ENCODE results near the gene FRMD4B.

Gene FRMD4B

GRCh38 chr3:69403454-69403853 is 17.6 kb upstream of the FRMD4B start:
- DNase-seq: no peak

DNA sequence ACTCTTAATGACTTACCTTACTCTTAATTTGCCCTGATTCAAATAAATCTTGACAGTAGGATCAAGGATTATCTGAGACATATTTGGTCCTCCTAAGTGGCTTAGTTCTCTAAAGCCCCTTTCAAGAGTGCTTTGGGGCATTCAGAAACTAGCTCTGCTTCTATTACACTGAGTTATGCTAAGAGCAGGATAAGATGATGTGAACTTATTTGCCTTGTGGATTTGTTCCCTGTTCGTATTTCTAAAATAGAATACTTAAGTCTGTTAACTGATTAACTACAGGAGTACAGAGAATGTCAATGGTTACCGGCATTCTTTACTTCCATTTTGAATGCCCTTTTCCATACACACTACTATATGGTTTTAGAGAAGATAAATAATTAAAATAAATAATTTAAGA is 14.8 kb upstream of the FRMD4B start:
- DNase-seq: no peak

- no peak for DNase-seq
Observed at GRCh38 chr3:69392850-69393249, 7.0 kb upstream of the FRMD4B start.

DNA sequence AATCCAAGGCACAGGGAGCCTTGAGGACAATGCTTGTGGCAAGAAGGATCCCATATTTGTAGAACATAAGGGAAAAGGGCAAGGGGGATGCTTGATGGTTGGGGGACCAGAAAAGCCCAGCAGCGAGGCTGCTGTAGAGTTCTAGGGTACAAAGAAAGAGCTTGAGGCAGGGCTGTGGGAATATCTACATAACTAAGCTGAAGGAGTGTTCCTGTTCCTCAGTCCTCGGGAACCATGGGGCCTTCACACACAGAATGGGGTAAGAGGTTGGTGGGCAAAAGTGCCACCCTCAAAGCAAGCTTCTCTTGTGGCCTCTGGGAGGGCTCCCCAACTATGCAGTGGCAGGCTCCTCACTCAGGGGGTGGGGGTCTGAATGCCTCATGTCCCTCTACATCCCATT is 6.5 kb upstream of the FRMD4B start:
- no peak for DNase-seq

GRCh38 chr3:69391554-69391953 is 5.7 kb upstream of the FRMD4B start:
- DNase-seq: no peak

- DNase-seq: no peak
Observed at GRCh38 chr3:69390771-69391170, 4.9 kb upstream of the FRMD4B start.

GRCh38 chr3:69389520-69390248 is 3.8 kb upstream of the FRMD4B start:
- no peak for DNase-seq

DNA sequence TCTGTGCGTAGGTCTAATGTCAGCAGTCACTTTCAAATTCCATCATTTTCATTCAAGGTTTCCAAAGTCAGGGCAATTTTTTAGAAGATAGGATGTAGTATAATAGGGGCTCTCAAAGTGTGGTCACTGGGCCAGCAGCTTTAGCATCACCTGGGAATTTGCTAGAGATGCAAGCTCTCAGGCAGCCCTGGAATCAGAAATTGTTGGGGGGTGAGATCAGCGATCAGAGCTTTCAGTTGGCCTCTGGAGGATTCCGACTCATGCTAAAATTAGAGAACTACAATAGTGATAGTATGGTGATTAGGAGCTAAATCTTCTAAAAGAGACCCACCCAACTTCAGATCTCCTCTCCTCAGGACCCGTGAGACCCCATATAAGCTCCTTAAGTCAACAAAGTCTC is 2.4 kb upstream of the FRMD4B start:
- no peak for DNase-seq

DNA sequence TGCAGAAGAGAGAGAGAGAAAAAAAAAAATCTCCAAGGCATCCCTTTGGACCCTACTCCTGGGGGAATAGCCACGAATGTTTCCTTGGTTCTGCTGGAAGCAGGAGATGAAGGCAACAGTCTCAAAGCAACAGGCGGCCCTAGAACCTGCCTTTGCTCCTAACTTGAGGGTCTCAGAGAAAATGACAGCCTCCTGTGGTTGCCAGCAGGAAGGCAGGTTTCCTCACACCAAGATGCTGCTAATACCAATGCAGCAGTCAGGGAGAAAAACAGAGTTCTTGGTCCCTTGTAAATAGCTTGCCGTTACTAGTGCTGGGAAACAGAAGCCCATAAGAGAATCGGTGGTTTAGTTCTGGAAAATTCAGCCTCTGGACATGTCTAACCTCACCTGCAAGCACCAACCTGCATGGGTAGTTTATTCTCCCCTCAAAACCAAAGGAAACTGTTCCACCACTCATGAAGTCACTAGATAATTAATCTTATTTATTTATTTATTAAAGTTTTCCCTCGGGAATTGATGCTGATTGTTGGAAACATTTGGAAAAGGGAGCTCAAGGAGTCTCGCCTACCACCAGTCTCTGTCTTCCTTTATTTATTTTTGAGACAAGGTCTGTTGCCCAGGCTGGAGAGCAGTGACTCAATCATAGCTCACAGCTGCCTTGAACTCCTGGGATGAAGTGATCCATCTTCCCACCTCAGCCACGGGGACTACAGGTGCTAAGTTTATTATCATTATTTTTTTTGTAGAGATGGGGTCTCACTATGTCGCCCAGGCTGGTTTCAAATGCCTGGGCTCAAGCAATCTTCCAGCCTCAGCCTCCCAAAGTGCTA is 883 bp upstream of the FRMD4B start:
- no peak for DNase-seq

GRCh38 chr3:69385123-69385722 is 665 bp downstream of the FRMD4B start:
- no peak for DNase-seq

DNA sequence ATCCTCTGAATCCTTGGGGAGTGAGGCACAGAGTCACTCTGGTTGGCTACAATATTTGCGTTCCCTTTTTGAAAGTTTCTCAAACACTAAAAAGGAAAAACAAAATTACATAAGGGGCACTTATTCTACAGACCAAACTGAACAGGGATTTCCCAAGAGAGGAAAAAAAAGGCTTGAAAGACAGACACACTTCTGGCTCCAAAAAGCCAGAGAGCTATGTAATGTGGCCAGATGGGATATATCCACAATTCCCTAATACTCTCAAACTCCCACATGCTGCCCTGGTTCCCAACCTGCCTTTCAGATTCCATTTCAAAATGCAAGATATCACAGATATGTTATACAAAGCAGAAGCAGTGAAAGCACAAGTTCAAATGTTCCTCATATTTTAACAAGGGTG is 1.6 kb downstream of the FRMD4B start:
- no peak for DNase-seq

DNA sequence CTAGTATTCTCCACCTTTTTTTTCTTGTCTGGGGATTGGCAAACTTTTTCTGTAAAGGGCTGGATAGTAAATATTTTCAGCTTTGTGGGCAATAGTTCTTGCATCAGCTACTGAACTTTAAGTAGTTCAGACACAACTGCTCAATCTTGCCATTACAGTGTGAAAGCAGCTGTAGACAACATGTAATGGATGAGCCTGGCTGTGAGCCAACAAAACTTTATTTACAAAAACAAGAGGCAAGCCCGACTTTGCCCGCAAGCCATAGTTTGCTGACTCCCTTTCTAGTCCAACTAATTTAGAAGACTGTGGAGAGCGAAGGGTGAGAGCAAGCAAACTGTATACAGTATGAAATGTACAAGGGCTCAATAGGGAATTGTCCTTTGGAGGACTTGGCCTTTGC is 6.2 kb downstream of the FRMD4B start:
- no peak for DNase-seq

DNA sequence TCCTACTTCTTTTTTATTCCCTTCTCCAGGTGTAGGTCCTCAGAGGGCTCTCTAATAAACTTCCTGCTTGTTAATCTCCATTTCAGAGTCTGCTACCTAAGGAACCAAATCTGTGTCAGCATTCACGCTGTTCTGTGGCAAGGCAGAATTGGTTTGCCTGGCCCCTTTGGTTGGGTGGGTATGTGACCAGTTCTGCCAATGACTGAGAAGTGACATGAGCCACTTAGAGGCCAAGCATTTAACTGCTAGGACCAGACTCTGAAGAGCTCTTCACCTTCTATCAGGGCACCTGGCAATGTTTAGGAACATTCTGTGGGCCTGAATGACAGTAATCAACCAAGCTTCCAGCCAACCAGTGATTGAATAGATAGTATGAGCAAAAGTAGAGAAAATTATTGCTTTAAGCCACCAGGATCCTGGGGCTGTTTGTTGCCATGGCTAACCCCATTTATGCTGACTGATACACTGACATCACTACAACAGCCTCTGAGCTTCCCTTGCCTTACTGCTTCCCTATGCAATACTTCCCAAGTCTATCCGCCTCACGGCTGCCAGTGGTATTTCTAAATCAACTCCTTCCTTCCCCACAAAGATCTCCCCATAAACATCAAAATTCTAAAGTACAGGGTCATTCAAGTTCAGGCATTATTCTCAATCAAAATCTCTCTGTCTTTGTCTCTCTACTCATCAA is 7.6 kb downstream of the FRMD4B start:
- DNase-seq: no peak

GRCh38 chr3:69377262-69377661 is 8.6 kb downstream of the FRMD4B start:
- no peak for DNase-seq

GRCh38 chr3:69376731-69377130 is 9.2 kb downstream of the FRMD4B start:
- no peak for DNase-seq

GRCh38 chr3:69371816-69372215 is 14.1 kb downstream of the FRMD4B start:
- no peak for DNase-seq

GRCh38 chr3:69370901-69371301 is 15.0 kb downstream of the FRMD4B start:
- DNase-seq: no peak

DNA sequence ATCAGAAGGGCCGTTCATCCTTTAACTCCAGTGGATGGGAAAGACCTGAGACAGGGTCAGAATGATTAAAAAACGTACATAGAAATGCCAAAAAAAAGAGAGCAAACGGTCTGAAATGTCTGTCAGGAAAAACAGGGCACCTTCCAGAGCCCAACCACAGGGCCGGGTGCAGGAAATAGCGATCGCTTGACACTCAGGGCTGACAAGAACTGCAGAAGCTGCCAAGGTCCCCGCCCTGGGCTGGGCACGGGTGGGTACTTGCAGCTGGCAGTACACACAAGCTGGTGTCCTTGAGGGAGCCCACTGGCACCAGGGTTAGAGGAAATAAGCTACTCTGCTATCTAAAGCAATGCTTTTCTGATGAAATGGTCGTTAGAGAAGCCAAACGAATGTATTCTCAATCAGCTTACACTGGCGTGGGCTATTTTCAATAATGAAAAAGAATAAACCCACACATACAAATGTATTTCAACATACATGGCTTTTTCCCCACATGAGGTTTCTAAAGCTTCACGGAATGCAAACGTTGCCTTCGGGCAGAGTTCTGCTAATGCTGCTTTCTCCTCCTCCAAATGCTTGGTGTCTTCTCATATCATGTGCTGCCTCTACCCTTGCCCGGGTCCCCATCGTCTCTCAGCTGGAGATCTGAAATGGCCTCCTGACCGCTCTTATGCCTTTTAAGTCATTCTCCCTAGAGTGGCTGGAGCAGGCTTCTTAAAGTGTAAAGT is 15.6 kb downstream of the FRMD4B start:
- peak; percentile 2 for DNase-seq

DNA sequence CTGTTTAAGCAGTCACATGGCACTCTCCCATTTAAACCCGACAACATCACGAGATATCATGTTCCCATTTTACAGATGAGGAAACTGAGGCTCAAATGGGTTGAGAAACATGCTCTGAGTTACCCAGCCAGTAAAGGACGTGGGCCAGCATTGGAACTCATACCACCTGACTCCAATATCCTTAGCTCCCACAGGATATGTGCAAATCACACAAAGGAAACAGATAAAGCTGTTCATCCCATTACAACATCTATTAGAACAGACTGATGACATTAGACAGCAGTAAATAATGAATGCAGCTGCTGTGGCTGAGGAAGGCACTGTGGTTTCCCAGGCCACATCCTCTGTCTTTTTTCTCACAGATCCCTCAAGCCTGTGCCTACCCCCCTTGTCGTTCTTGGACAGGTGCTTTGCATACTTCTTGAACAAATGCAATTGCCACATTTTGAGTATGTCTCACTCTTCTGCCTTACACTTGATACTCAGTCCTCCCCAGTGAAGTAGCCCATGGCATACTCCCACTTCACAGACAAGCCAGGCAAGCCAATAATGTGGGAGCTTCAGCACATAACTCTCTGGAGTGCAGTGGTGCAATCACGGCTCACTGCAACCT is 17.7 kb downstream of the FRMD4B start:
- peak; percentile 24 for DNase-seq

DNA sequence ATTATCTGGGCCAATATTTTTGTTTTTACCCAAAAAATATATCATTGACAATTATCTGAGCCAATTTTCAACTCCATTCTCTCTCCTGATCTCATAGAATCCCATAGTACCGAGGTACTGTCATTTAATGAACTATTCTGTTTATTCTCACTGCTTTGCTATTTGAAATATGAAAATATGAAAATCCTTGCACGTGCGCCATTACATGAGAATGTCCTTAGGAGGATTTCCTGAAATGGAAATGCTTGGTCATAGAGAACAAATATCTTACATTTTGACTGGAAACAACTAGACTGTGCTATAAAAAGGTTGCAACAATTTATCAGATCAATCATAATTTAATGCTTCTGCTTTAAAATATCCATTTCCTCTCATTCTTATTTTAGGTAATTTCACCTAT is 18.3 kb downstream of the FRMD4B start:
- DNase-seq: no peak

DNA sequence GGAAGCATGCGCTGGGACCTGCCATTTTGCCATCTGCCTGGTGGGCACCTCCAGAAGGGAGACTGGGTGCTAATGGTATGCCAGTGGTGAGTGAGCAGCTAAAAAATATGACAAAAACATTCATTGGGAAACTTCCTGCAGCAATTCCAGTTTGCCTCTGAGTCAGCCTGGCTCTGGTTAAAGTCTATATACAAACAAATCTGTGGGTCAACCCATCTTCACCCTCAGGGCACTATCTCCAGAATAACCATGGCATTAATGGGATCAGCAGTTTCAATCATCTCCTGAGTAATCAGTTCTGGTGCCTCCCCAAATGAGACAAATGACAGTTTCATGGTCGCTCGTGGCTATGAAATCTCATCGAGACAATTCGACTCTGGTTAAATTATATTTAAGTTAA is 21.5 kb downstream of the FRMD4B start:
- DNase-seq: no peak

DNA sequence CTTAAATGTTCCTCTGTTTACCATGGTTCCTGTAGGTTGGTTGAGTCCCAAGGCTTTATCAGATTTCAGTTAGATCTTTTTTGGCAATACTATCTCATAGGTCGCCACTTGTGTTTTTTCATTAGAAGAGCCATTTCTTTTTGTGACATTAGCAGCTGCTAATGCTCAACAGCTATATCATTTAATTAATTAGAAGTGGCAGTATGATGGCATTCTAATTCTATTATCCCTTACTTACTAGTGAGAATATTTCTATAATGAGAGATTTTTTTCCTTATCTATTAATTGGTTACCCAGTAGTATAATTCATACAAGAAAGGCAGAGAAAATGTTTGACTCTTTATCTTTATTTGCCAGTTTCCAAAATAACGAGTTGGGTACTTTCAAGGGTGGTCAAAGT is 25.2 kb downstream of the FRMD4B start:
- DNase-seq: no peak

Measured in activated effector memory CD4-positive, alpha-beta T cell treated with Interleukin-2 at 50 U/mL for 16 hours (primary cell).